ENCODE data around the gene CMTM5. TPM values are rescaled to one million over a fixed set of nuclear protein-coding genes. Genes with fewer than 3 reads are reported as not detected.

Gene CMTM5
- total RNA-seq, 1 experiment from 2014 or later, result not detected

DNA sequence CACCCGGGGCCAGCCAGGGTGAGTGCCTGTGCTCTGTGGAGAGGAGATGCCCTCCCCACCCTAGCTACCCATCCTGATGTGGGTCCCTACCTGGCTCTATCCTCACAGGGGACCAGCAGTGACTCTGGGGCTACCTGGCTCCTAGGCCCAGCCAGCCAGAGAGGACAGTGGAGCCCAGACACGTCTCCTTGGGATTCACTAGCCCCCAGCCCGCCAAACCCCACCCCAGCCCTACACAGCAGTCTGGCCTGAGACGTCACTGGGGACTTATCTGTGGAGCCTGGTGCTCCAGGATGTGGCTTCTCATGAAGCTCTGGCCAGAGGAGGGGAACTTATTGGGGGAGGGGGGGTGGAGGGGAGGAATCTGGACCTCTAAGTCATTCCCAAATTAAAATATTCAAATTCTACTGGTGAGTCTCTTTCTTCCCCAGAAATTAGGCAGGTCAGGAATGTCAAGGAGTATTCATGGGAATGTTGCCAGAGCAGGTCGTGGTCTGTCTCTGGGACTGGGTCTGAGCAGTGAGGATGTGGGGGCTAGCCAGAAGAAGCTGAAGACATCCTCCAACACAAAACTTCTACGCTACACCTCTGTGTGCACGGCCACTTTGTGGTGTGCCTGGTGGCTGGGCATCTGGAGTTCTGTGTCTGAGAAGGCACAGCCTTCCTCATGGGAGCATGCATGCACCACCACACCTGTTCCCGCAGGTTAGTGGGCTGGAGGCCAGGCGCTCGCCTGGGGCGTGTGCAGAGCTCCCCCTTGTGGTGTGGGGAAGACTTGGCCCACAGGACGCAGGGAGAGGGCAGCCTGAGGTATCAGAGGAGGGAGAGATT lies 2.7 kb downstream of the CMTM5 start:
- no peak overlapping the region for H3K27ac Mint-ChIP-seq (ENCODE audit: unreplicated experiment)
- Histone ChIP-seq H3K4me3 (ENCODE audit: low read depth, low read length) (no peak overlapping the region), H3K36me3 (ENCODE audit: control insufficient read depth, insufficient read depth, low read length) (no peaks in the 10 kb centered on the region), H3K27me3 (replicated peaks; ENCODE audit: control insufficient read depth, insufficient read depth, low read length) (no peaks in the 10 kb centered on the region), H3K9me3 (no peaks in the 10 kb centered on the region), H3K4me1 (no peaks in the 10 kb centered on the region)
- no peak overlapping the region for H3K4me3 Mint-ChIP-seq (ENCODE audit: unreplicated experiment)
- intact Hi-C loops (cut with micrococcal nuclease; ENCODE audit: unreplicated experiment), result loop anchor here (1.0 to 10.0 kb wide), 6 partner anchors 27 to 688 kb away; partner anchors contain the start of genes NGDN and SLC22A17
- DNase-seq, result peak; percentile 62 to 73
- no peaks in the 10 kb centered on the region for H3K36me3 Mint-ChIP-seq (ENCODE audit: insufficient read depth, unreplicated experiment)
- H3K4me1 Mint-ChIP-seq (ENCODE audit: low read depth, unreplicated experiment), result no peaks in the 10 kb centered on the region
- CTCF ChIA-PET, result interaction anchor here (0.5 to 2.1 kb wide), 12 partner anchors 10 to 217 kb away, joined by 3 to 12 read pairs (median 4); partner anchors contain the start of genes HOMEZ, PABPN1, PPP1R3E and SLC22A17
- no TSS peak for BruUV-seq (replicated peaks)
- H3K9me3 Mint-ChIP-seq (ENCODE audit: unreplicated experiment), result no peaks in the 10 kb centered on the region
- H3K27me3 Mint-ChIP-seq (ENCODE audit: insufficient read depth, unreplicated experiment), result peaks cover 14% of the 10 kb centered on the region
- TF ChIP-seq, protein P1, sequence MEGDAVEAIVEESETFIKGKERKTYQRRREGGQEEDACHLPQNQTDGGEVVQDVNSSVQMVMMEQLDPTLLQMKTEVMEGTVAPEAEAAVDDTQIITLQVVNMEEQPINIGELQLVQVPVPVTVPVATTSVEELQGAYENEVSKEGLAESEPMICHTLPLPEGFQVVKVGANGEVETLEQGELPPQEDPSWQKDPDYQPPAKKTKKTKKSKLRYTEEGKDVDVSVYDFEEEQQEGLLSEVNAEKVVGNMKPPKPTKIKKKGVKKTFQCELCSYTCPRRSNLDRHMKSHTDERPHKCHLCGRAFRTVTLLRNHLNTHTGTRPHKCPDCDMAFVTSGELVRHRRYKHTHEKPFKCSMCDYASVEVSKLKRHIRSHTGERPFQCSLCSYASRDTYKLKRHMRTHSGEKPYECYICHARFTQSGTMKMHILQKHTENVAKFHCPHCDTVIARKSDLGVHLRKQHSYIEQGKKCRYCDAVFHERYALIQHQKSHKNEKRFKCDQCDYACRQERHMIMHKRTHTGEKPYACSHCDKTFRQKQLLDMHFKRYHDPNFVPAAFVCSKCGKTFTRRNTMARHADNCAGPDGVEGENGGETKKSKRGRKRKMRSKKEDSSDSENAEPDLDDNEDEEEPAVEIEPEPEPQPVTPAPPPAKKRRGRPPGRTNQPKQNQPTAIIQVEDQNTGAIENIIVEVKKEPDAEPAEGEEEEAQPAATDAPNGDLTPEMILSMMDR (IDR thresholded peaks at IDR 0.05; ENCODE audit: insufficient read depth in 1 of 2, low read depth in 1 of 2, low read length in 1 of 2, severe bottlenecking in 1 of 2, unreplicated experiment in 1 of 2), result peak; percentile 92 to 97
- POLR2A ChIA-PET, result no interaction called here

- Histone ChIP-seq H3K4me1 (no peaks in the 10 kb centered on the region), H3K27me3 (replicated peaks; ENCODE audit: control insufficient read depth, insufficient read depth, low read length) (no peaks in the 10 kb centered on the region), H3K36me3 (ENCODE audit: control insufficient read depth, insufficient read depth, low read length) (no peaks in the 10 kb centered on the region), H3K9me3 (no peaks in the 10 kb centered on the region), H3K4me3 (ENCODE audit: low read depth, low read length) (no peak overlapping the region)
- ChIA-PET CTCF (interaction anchor here (0.6 to 2.1 kb wide), 11 partner anchors 11 to 117 kb away, joined by 3 to 12 read pairs (median 4); partner anchors contain the start of genes HOMEZ, PABPN1, PPP1R3E and SLC22A17), POLR2A (no interaction called here)
- no peaks in the 10 kb centered on the region for H3K9me3 Mint-ChIP-seq (ENCODE audit: unreplicated experiment)
- H3K27ac Mint-ChIP-seq (ENCODE audit: unreplicated experiment), result no peak overlapping the region
- BruUV-seq (replicated peaks), result no TSS peak
- TF ChIP-seq, protein P1 (IDR thresholded peaks at IDR 0.05; ENCODE audit: insufficient read depth in 1 of 2, low read depth in 1 of 2, low read length in 1 of 2, severe bottlenecking in 1 of 2, unreplicated experiment in 1 of 2), result no peak
- H3K27me3 Mint-ChIP-seq (ENCODE audit: insufficient read depth, unreplicated experiment), result peaks cover 14% of the 10 kb centered on the region
- H3K36me3 Mint-ChIP-seq (ENCODE audit: insufficient read depth, unreplicated experiment), result no peaks in the 10 kb centered on the region
- H3K4me1 Mint-ChIP-seq (ENCODE audit: low read depth, unreplicated experiment), result no peaks in the 10 kb centered on the region
- DNase-seq, result no peak
- intact Hi-C loops (cut with micrococcal nuclease; ENCODE audit: unreplicated experiment), result loop anchor here (1.0 to 10.0 kb wide), 5 partner anchors 28 to 274 kb away; partner anchors contain the start of genes NGDN and SLC22A17
- no peak overlapping the region for H3K4me3 Mint-ChIP-seq (ENCODE audit: unreplicated experiment)
Observed at GRCh38 chr14:23380197-23380914, 3.5 kb downstream of the CMTM5 start.

GRCh38 chr14:23380976-23381375 lies 4.1 kb downstream of the CMTM5 start:
- Histone ChIP-seq H3K9me3 (no peaks in the 10 kb centered on the region), H3K27me3 (replicated peaks; ENCODE audit: control insufficient read depth, insufficient read depth, low read length) (no peaks in the 10 kb centered on the region), H3K4me1 (no peaks in the 10 kb centered on the region), H3K36me3 (ENCODE audit: control insufficient read depth, insufficient read depth, low read length) (no peaks in the 10 kb centered on the region), H3K4me3 (ENCODE audit: low read depth, low read length) (no peak overlapping the region)
- H3K4me3 Mint-ChIP-seq (ENCODE audit: unreplicated experiment), result no peak overlapping the region
- POLR2A ChIA-PET, result no interaction called here
- TF ChIP-seq, protein P1 (IDR thresholded peaks at IDR 0.05; ENCODE audit: insufficient read depth in 1 of 2, low read depth in 1 of 2, low read length in 1 of 2, severe bottlenecking in 1 of 2, unreplicated experiment in 1 of 2), result no peak
- H3K36me3 Mint-ChIP-seq (ENCODE audit: insufficient read depth, unreplicated experiment), result no peaks in the 10 kb centered on the region
- CTCF ChIA-PET, result interaction anchor here (0.9 to 2.1 kb wide), 5 partner anchors 28 to 95 kb away, joined by 4 to 12 read pairs (median 4); partner anchors contain the start of genes HOMEZ, PPP1R3E and SLC22A17
- no TSS peak for BruUV-seq (replicated peaks)
- no peaks in the 10 kb centered on the region for H3K9me3 Mint-ChIP-seq (ENCODE audit: unreplicated experiment)
- peaks cover 14% of the 10 kb centered on the region for H3K27me3 Mint-ChIP-seq (ENCODE audit: insufficient read depth, unreplicated experiment)
- no peaks in the 10 kb centered on the region for H3K4me1 Mint-ChIP-seq (ENCODE audit: low read depth, unreplicated experiment)
- intact Hi-C loops (cut with micrococcal nuclease; ENCODE audit: unreplicated experiment), result loop anchor here (1.0 to 10.0 kb wide), 5 partner anchors 28 to 274 kb away; partner anchors contain the start of genes NGDN and SLC22A17
- no peak for DNase-seq
- no peak overlapping the region for H3K27ac Mint-ChIP-seq (ENCODE audit: unreplicated experiment)
